ENCODE results near the gene SHOC2. TPM values are rescaled to one million over a fixed set of nuclear protein-coding genes. Genes with fewer than 3 reads are reported as not detected.

SHOC2 gene
- total and polyA plus RNA-seq, 2 donors from 2014 or later = 18.0 to 66.8 TPM

- Histone ChIP-seq H3K4me1 (ENCODE audit: control insufficient read depth in 2 of 3, insufficient read depth in 2 of 3, low read depth in 1 of 3, low read length in 3 of 3) (no peaks in the 10 kb centered on the region), H3K27me3 (ENCODE audit: control insufficient read depth, insufficient read depth, low read length) (no peaks in the 10 kb centered on the region), H3K27ac (ENCODE audit: low read depth in 2 of 2, low read length in 2 of 2) (no peak overlapping the region), H3K4me3 (ENCODE audit: low read length in 3 of 3) (no peak overlapping the region), H3K9ac (ENCODE audit: low read length in 3 of 3) (no peak overlapping the region), H3K36me3 (ENCODE audit: control insufficient read depth in 2 of 3, insufficient read depth in 3 of 3, low read length in 3 of 3) (no peaks in the 10 kb centered on the region), H3K9me3 (ENCODE audit: control insufficient read depth in 2 of 3, insufficient read depth in 1 of 3, low read length in 3 of 3) (no peaks in the 10 kb centered on the region)
- intact Hi-C loops (cut with DNase I) = no loop called here
- no peak for TF ChIP-seq CTCF (IDR thresholded peaks at IDR 0.05; ENCODE audit: borderline replicate concordance, extremely low read depth, insufficient read depth)
- DNase-seq (no peak), FAIRE-seq (no peak)
These were observed 64.1 kb downstream of the SHOC2 start for GRCh38 chr10:110983466-110983865.

DNA sequence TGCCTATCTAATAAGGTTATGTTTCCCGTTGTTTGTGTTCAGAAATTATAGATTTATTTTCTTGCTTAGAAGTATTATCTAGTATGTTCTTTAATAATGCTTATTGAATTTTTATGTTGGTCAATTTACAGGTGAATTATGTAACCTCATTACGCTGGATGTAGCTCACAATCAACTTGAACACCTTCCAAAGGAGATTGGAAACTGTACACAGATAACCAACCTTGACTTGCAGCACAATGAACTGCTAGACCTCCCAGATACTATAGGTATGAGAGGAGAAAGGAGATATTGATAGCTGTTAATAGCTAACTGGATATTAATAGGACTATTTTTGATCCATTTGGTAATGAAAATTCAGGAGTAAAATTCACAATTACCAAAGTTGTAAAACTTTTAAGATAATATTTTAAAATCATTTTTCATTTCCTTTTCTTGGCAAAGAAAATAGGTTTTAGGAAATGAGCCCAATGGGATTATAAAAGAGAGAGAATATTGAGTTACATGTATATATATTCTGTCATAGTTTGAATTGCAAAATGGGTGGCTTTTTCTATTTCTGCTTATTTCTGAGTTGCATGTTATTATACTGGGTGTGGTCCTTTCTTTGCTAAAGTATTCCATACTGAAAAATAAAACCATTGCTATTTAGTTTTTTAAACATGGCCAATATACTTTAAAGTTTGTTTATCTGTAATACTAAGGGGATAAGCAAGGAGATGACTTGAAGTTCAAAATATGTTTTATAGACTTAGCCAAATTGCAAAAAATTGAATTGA lies 66.3 kb downstream of the SHOC2 start:
- intact Hi-C loops (cut with DNase I) = no loop called here
- H3K4me3 ChIP-seq (ENCODE audit: low read length in 3 of 3) = no peak overlapping the region
- H3K36me3 ChIP-seq (ENCODE audit: control insufficient read depth in 2 of 3, insufficient read depth in 3 of 3, low read length in 3 of 3) = no peaks in the 10 kb centered on the region
- H3K4me1 ChIP-seq (ENCODE audit: control insufficient read depth in 2 of 3, insufficient read depth in 2 of 3, low read depth in 1 of 3, low read length in 3 of 3) = no peaks in the 10 kb centered on the region
- FAIRE-seq = peak; percentile 44
- H3K27ac ChIP-seq (ENCODE audit: low read depth in 2 of 2, low read length in 2 of 2) = no peak overlapping the region
- TF ChIP-seq CTCF (IDR thresholded peaks at IDR 0.05; ENCODE audit: borderline replicate concordance, extremely low read depth, insufficient read depth) = no peak
- no peaks in the 10 kb centered on the region for H3K9me3 ChIP-seq (ENCODE audit: control insufficient read depth in 2 of 3, insufficient read depth in 1 of 3, low read length in 3 of 3)
- DNase-seq = no peak
- H3K9ac ChIP-seq (ENCODE audit: low read length in 3 of 3) = no peak overlapping the region
- H3K27me3 ChIP-seq (ENCODE audit: control insufficient read depth, insufficient read depth, low read length) = no peaks in the 10 kb centered on the region

DNA sequence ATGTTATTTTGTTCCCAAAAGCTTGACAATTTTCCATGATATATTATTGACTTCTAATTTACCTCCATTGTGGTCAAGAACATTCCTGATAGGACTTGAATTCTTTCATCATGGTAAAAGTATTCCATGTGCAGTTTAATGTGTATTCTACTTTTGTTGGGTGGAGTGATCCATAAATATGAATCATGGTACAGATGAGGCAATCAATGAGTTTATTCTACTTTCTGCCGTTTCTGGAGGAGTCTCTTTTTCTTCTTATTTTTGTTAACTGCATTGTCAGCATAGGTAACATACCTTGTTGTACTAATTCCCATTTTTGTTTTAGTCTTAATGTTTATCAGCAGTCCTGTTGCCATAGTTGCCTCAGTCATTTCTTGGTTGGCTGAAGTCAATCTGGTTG lies 69.6 kb downstream of the SHOC2 start:
- H3K9me3 ChIP-seq (ENCODE audit: control insufficient read depth in 2 of 3, insufficient read depth in 1 of 3, low read length in 3 of 3) = no peaks in the 10 kb centered on the region
- H3K4me1 ChIP-seq (ENCODE audit: control insufficient read depth in 2 of 3, insufficient read depth in 2 of 3, low read depth in 1 of 3, low read length in 3 of 3) = no peaks in the 10 kb centered on the region
- no peak overlapping the region for H3K4me3 ChIP-seq (ENCODE audit: low read length in 3 of 3)
- DNase-seq (no peak), FAIRE-seq (no peak)
- TF ChIP-seq CTCF (IDR thresholded peaks at IDR 0.05; ENCODE audit: borderline replicate concordance, extremely low read depth, insufficient read depth) = no peak
- no peaks in the 10 kb centered on the region for H3K36me3 ChIP-seq (ENCODE audit: control insufficient read depth in 2 of 3, insufficient read depth in 3 of 3, low read length in 3 of 3)
- no peak overlapping the region for H3K9ac ChIP-seq (ENCODE audit: low read length in 3 of 3)
- H3K27me3 ChIP-seq (ENCODE audit: control insufficient read depth, insufficient read depth, low read length) = no peaks in the 10 kb centered on the region
- intact Hi-C loops (cut with DNase I) = no loop called here
- H3K27ac ChIP-seq (ENCODE audit: low read depth in 2 of 2, low read length in 2 of 2) = no peak overlapping the region

Data from kidney (tissue), 14 donors.